Activated CD4-positive, alpha-beta memory T cell treated with anti-CD3 and anti-CD28 coated beads, Interleukin-2, amount 10 ng/mL, durations not matched to agents 7 days and 5 days (primary cell): ENCODE data around the gene ZNF660. TPM values are rescaled to one million over a fixed set of nuclear protein-coding genes. Genes with fewer than 3 reads are reported as not detected.
"Not testable (repeated sequence)": the region's sequence is repeated elsewhere in the genome, so short reads cannot be mapped to it uniquely, and the experiment has no call there.

Experiments
- CTCF ChIA-PET: fragments of 350-600 bp; sonication (Branson Sonifier 250); formaldehyde crosslinking; loops from one replicate; lab custom pipeline; 2021; ENCODE audit warnings: antibody characterized with exemption, inconsistent platforms; lab: Charles Lee
- POLR2A ChIA-PET: fragments of 350-600 bp; sonication (Branson Sonifier 250); formaldehyde crosslinking; loops from one replicate; lab custom pipeline; 2021; ENCODE audit warnings: antibody characterized with exemption; lab: Charles Lee
- DNase-seq: peaks from one replicate; pipeline ENCODE4 v3.0.0-alpha.2; 2020
- H3K27ac Mint-ChIP-seq: one replicate; pipeline ENCODE4 v1.8.0; 2021; ENCODE audit warnings: mild to moderate bottlenecking, mixed read lengths
- H3K27me3 Mint-ChIP-seq: one replicate; pipeline ENCODE4 v1.8.0; 2021; ENCODE audit warnings: mixed read lengths
- H3K36me3 Mint-ChIP-seq: one replicate; pipeline ENCODE4 v1.8.0; 2021; ENCODE audit warnings: low read depth, mixed read lengths
- H3K4me1 Mint-ChIP-seq: one replicate; pipeline ENCODE4 v1.8.0; 2021; ENCODE audit warnings: mixed read lengths
- H3K4me3 Mint-ChIP-seq: one replicate; pipeline ENCODE4 v1.8.0; 2021; ENCODE audit warnings: mild to moderate bottlenecking, mixed read lengths
- H3K9me3 Mint-ChIP-seq: one replicate; pipeline ENCODE4 v1.8.0; 2021; ENCODE audit warnings: mixed read lengths
- total RNA-seq, 2 experiments: library from RNA; stranded (reverse); gene quantifications; one replicate each; pipeline ENCODE4 v1.2.3, GENCODE V29; 2021

Gene ZNF660
- not detected for total RNA-seq

DNA sequence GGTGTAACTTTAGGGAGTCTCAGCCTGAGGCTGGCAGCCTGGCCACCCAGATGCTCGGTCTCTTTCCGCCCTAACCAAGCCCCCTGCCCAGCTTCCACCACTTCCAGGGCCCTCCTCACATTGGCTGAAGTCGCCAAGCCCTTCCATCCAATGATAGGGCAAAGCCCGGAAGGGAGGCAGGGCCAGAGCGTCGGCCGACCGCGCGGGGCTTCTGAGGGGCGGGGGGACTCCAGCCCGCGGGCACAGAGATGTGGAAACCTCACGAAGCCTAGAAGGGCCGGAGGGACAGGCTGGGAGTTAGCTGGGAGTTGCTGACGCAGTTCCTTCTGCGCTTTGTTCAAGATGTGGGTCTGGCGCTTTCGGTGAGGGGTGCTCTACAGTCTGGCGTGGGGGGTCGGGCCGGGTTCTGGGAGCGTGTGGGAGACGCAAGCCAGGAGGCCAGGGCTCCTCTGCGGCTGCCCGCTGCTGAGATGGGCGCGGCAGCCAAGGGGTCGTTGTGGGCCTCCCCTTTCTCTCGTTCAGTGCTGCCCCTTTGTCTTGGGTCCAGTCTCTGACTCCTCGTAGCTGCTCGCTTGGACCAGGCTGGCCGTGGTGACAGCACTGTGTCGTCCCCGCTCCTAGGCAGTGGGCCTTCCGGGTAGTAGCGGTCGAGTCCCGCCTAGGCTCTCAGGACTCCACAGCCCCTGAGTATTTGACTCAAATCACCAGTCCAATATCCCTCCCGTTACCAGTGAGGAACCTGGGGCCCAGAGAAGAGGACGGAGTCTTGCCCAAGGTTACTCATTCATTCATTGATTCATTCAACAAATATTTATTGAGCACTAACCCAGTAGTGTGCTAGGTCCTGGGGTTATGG, at the start of gene ZNF660:
ZNF660 (plus strand) TSS at position 319 of the 856 bp plus-strand sequence. CDS start 9,230 bp downstream, outside the sequence.
- H3K36me3 Mint-ChIP-seq: peaks cover 11% of the 10 kb centered on the region
- peaks cover 27% of the 10 kb centered on the region for H3K27me3 Mint-ChIP-seq
- ChIA-PET POLR2A (no interaction called here), CTCF (no interaction called here)
- H3K27ac Mint-ChIP-seq: no peak within 1 kb of the TSS
- H3K4me1 Mint-ChIP-seq: no peaks in the 10 kb centered on the region
- no peak within 1 kb of the TSS for H3K4me3 Mint-ChIP-seq
- no peak for DNase-seq
- peaks cover 39% of the 10 kb centered on the region for H3K9me3 Mint-ChIP-seq

- Mint-ChIP-seq H3K4me3 (no peak overlapping the region), H3K27me3 (peaks cover 2% of the 10 kb centered on the region), H3K4me1 (no peaks in the 10 kb centered on the region), H3K9me3 (no peaks in the 10 kb centered on the region), H3K36me3 (no peaks in the 10 kb centered on the region), H3K27ac (no peak overlapping the region)
- no peak for DNase-seq
- ChIA-PET CTCF (no interaction called here), POLR2A (no interaction called here)
These were observed 49.4 kb upstream of the ZNF660 start for GRCh38 chr3:44535364-44535763.

DNA sequence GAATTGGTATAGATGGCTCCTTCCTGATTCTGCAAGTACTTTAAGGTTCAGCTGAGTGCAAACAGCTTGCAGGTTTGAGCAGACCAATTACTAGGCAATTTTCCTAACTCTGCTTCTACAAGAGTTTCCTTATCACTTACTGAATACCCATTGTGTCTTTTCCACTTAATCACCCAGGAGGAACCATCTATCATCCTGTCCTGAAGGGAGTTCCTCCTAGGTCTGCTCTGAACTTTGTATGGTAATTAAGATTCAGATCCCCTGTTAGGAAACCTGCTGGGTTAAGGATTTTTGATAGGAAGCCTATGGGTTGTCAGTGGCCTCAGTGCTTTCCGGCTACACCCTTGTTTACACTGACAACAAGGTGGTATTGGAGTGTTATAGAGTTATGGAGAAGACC, 40.0 kb upstream of the ZNF660 start:
- DNase-seq, H3K27ac Mint-ChIP-seq, POLR2A ChIA-PET, H3K9me3 Mint-ChIP-seq, CTCF ChIA-PET, H3K36me3 Mint-ChIP-seq, H3K27me3 Mint-ChIP-seq, H3K4me1 Mint-ChIP-seq, H3K4me3 Mint-ChIP-seq: not testable (repeated sequence)

DNA sequence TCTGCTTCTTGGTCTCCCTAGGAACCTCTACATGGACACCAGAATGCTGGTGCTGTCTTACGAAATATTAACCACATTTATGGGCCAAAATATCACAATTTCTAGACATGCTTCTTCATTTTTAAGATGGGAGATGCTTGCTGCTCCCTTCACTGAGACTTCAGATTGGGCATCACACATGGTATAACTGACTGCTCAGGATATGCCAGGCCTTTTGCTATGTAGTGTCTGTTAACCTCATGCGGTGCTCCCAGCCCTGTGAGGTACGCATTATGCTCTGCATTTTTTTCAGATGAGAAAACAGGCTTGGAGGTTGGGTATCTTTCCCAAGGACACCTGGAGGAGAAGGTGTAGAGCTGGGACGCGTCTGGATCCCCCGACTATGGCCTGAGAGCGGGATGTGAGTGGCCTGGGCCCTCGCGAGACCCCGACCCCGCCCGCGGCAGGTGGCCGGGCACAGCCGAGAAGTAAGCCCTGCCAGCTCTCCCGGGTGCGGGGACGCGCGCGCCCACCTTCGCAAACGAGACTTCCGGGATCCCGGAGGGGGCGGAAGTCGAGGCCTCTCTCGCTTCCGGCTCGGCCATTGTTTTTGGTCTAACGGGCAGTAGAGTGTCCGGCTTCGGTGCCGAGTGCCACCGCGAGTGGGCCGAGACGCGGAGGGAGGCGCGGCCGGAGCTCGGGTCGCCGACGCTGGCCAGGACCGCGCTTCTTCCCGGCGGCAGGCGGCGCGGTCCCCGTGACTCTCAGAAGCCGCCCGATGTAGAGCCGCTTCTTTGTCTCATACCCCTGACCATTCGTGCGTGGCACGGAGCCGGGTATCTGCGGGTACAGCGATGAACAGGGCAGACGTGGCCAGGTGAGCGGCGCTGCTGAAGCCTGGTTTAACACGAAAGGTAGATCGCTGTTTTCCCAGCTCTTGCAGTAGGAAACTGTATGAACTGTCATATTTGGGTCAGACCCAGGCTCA, 29.9 kb upstream of the ZNF660 start, which contains the start of gene ZKSCAN7:
ZKSCAN7 (plus strand) TSS at position 568 of the 967 bp plus-strand sequence. CDS start 1,855 bp downstream, outside the sequence.
- POLR2A ChIA-PET: interaction anchor here (1.3 to 1.6 kb wide), 4 partner anchors 44 to 207 kb away, joined by 3 to 8 read pairs (median 4); partner anchors contain the start of genes KIAA1143, KIF15 and ZNF445
- Mint-ChIP-seq H3K4me1 (peaks cover 10% of the 10 kb centered on the region), H3K27me3 (no peaks in the 10 kb centered on the region), H3K27ac (peak within 1 kb of the TSS; percentile 54), H3K36me3 (peaks cover 15% of the 10 kb centered on the region), H3K9me3 (peaks cover 22% of the 10 kb centered on the region), H3K4me3 (peak within 1 kb of the TSS; percentile 80)
- DNase-seq: peak; percentile 45
- CTCF ChIA-PET: no interaction called here

GRCh38 chr3:44555723-44556122, 29.0 kb upstream of the ZNF660 start:
- CTCF ChIA-PET: no interaction called here
- H3K4me1 Mint-ChIP-seq: peaks cover 10% of the 10 kb centered on the region
- POLR2A ChIA-PET: interaction anchor here (1.3 to 1.6 kb wide), 4 partner anchors 45 to 206 kb away, joined by 3 to 8 read pairs (median 4); partner anchors contain the start of genes KIAA1143, KIF15 and ZNF445
- DNase-seq: no peak
- peak overlapping the region; percentile 80 for H3K4me3 Mint-ChIP-seq
- peaks cover 27% of the 10 kb centered on the region for H3K9me3 Mint-ChIP-seq
- H3K36me3 Mint-ChIP-seq: peaks cover 15% of the 10 kb centered on the region
- no peak overlapping the region for H3K27ac Mint-ChIP-seq
- H3K27me3 Mint-ChIP-seq: no peaks in the 10 kb centered on the region

GRCh38 chr3:44557074-44557473, 27.7 kb upstream of the ZNF660 start:
- Mint-ChIP-seq H3K27me3 (no peaks in the 10 kb centered on the region), H3K36me3 (peaks cover 24% of the 10 kb centered on the region), H3K4me1 (peaks cover 10% of the 10 kb centered on the region), H3K27ac (no peak overlapping the region), H3K9me3 (peaks cover 32% of the 10 kb centered on the region), H3K4me3 (no peak overlapping the region)
- ChIA-PET POLR2A (no interaction called here), CTCF (no interaction called here)
- DNase-seq: no peak

DNA sequence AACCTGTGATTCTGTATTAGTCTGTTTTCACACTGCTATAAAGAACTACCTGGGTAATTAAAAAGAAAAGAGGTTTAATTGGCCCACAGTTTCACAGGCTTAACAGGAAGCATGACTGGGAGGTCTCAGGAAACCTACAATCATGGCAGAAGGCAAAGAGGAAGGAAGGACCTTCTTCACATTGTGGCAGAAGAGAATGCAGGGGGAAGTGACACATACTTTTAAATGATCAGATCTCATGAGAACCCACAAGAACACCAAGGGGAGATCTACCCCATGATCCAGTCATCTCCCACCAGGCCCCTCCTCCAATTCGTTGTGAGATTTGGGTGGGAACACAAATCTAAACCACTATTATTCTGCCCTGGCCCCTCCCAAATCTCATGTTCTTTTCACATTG, 23.7 kb upstream of the ZNF660 start:
- Mint-ChIP-seq H3K27me3 (no peaks in the 10 kb centered on the region), H3K27ac (no peak overlapping the region), H3K4me1 (peaks cover under 1% of the 10 kb centered on the region), H3K36me3 (peaks cover 20% of the 10 kb centered on the region), H3K4me3 (no peak overlapping the region), H3K9me3 (peaks cover 35% of the 10 kb centered on the region)
- CTCF ChIA-PET: no interaction called here
- DNase-seq: no peak
- POLR2A ChIA-PET: no interaction called here

- CTCF ChIA-PET: no interaction called here
- no peak for DNase-seq
- H3K4me1 Mint-ChIP-seq: no peaks in the 10 kb centered on the region
- H3K27ac Mint-ChIP-seq: no peak overlapping the region
- POLR2A ChIA-PET: no interaction called here
- peaks cover 15% of the 10 kb centered on the region for H3K36me3 Mint-ChIP-seq
- H3K9me3 Mint-ChIP-seq: peaks cover 33% of the 10 kb centered on the region
- no peak overlapping the region for H3K4me3 Mint-ChIP-seq
- no peaks in the 10 kb centered on the region for H3K27me3 Mint-ChIP-seq
These were observed 22.6 kb upstream of the ZNF660 start for GRCh38 chr3:44562147-44562546.

GRCh38 chr3:44568561-44568960, 16.2 kb upstream of the ZNF660 start:
- H3K27me3 Mint-ChIP-seq: no peaks in the 10 kb centered on the region
- no peaks in the 10 kb centered on the region for H3K4me1 Mint-ChIP-seq
- H3K4me3 Mint-ChIP-seq: no peak overlapping the region
- DNase-seq: no peak
- ChIA-PET POLR2A (no interaction called here), CTCF (no interaction called here)
- H3K9me3 Mint-ChIP-seq: peaks cover 53% of the 10 kb centered on the region
- peaks cover 18% of the 10 kb centered on the region for H3K36me3 Mint-ChIP-seq
- no peak overlapping the region for H3K27ac Mint-ChIP-seq

DNA sequence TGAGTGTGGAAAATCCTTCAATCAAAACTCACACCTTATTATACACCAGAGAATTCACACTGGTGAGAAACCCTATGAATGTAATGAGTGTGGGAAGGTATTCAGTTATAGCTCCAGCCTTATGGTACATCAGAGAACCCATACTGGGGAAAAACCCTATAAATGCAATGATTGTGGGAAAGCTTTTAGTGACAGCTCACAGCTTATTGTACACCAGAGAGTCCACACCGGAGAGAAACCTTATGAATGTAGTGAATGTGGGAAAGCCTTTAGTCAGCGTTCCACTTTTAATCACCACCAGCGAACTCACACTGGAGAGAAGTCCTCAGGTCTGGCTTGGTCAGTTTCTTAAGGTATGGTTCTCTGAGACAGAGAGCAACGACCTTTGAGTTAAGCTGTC, 13.7 kb upstream of the ZNF660 start:
- H3K4me1 Mint-ChIP-seq: no peaks in the 10 kb centered on the region
- ChIA-PET POLR2A (no interaction called here), CTCF (no interaction called here)
- H3K4me3 Mint-ChIP-seq: no peak overlapping the region
- no peak overlapping the region for H3K27ac Mint-ChIP-seq
- no peaks in the 10 kb centered on the region for H3K27me3 Mint-ChIP-seq
- no peak for DNase-seq
- peaks cover 13% of the 10 kb centered on the region for H3K36me3 Mint-ChIP-seq
- H3K9me3 Mint-ChIP-seq: peaks cover 52% of the 10 kb centered on the region

GRCh38 chr3:44576613-44577012, 8.2 kb upstream of the ZNF660 start:
- ChIA-PET POLR2A (interaction anchor here (0.6 kb wide), 1 partner anchor 49 kb away, joined by 4 read pairs; no protein-coding TSS in a partner anchor), CTCF (no interaction called here)
- H3K27me3 Mint-ChIP-seq: no peaks in the 10 kb centered on the region
- H3K4me3 Mint-ChIP-seq: no peak overlapping the region
- H3K36me3 Mint-ChIP-seq: peaks cover 7% of the 10 kb centered on the region
- no peak for DNase-seq
- peaks cover 33% of the 10 kb centered on the region for H3K9me3 Mint-ChIP-seq
- H3K27ac Mint-ChIP-seq: no peak overlapping the region
- H3K4me1 Mint-ChIP-seq: no peaks in the 10 kb centered on the region

DNA sequence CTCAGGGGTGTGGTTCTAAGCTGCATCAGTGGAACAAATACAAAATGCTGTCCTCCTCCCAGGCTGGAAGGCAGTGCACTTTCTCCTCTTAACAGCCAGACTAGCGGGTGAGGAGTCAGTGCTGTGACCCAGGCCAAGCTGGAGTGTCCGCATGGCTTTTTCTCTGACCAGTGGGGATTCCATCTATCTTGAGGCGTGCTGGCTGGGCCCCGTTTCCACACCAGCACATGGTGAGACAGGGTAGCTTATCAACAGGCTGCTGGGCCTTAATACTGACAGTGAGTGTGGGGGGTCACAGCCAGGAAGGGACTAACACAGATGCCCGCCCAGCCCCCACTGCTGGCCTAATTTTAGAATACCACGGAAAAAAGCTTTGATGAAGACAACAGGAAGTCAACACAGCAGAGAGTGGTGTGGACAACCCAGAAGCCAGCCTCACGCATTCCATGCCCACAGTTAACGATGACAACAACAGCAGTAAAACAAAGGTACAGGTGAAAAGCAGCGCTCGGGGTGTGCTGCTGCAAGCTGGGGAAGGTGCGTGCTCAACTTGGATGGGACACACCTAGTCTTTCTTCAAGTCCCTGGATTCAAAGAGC, 7.3 kb upstream of the ZNF660 start:
- POLR2A ChIA-PET, CTCF ChIA-PET, H3K4me3 Mint-ChIP-seq, H3K27me3 Mint-ChIP-seq, H3K4me1 Mint-ChIP-seq, DNase-seq, H3K36me3 Mint-ChIP-seq, H3K27ac Mint-ChIP-seq: not testable (repeated sequence)
- peaks cover 32% of the 10 kb centered on the region for H3K9me3 Mint-ChIP-seq
